NCI-H82 (cell line): ENCODE measurements around the gene ALG12.

Experiments
- DNase-seq: peaks from one replicate; lab custom pipeline; 2025; lab: John Stamatoyannopoulos, UW

The ALG12 gene

GRCh38 chr22:49945042-49945794, 27.0 kb upstream of the ALG12 start:
- peak; percentile 98 for DNase-seq

- peak; percentile 26 for DNase-seq
These were observed 26.2 kb upstream of the ALG12 start for GRCh38 chr22:49944399-49944891.

- no peak for DNase-seq
These were observed 25.6 kb upstream of the ALG12 start for GRCh38 chr22:49943771-49944398.

- no peak for DNase-seq
These were observed 25.1 kb upstream of the ALG12 start for GRCh38 chr22:49943405-49943765.

- DNase-seq: peak; percentile 29
These were observed 24.5 kb upstream of the ALG12 start for GRCh38 chr22:49942565-49943404.

GRCh38 chr22:49941507-49942316, 23.5 kb upstream of the ALG12 start:
- DNase-seq: no peak

- DNase-seq: no peak
These were observed 20.4 kb upstream of the ALG12 start for GRCh38 chr22:49938565-49939136.

- DNase-seq: no peak
These were observed 19.7 kb upstream of the ALG12 start for GRCh38 chr22:49937758-49938564.

- DNase-seq: peak; percentile 30
These were observed 18.9 kb upstream of the ALG12 start for GRCh38 chr22:49936973-49937757.

GRCh38 chr22:49936018-49936972, 18.1 kb upstream of the ALG12 start:
- DNase-seq: peak; percentile 71

- peak; percentile 64 for DNase-seq
These were observed 17.3 kb upstream of the ALG12 start for GRCh38 chr22:49935561-49935960.

GRCh38 chr22:49934891-49935557, 16.8 kb upstream of the ALG12 start:
- DNase-seq: peak; percentile 72

- DNase-seq: peak; percentile 56
These were observed 16.1 kb upstream of the ALG12 start for GRCh38 chr22:49934160-49934890.

GRCh38 chr22:49933236-49934159, 15.3 kb upstream of the ALG12 start:
- DNase-seq: no peak

- peak; percentile 63 for DNase-seq
These were observed 12.6 kb upstream of the ALG12 start for GRCh38 chr22:49930596-49931412.
